Measurements from ENCODE around the gene MOCS1. TPM values are rescaled to one million over a fixed set of nuclear protein-coding genes. Genes with fewer than 3 reads are reported as not detected.

The MOCS1 gene
- total RNA-seq, 4 donors from 2014 or later, result 5.0 to 12.0 (median 8.4) TPM

GRCh38 chr6:39904946-39905639 is 29.2 kb downstream of the MOCS1 start:
- intact Hi-C loops (cut with DNase I), result no loop called here
- no peaks in the 10 kb centered on the region for H3K9me3 ChIP-seq
- H3K36me3 ChIP-seq, result peaks cover 0 to 20% (median 0%) of the 10 kb centered on the region in 3 donors
- TF ChIP-seq POLR2A (IDR thresholded peaks at IDR 0.05) (no peak), CTCF (IDR thresholded peaks at IDR 0.05) (no peak)
- no peak for DNase-seq
- H3K27ac ChIP-seq, result no peak overlapping the region
- no peaks in the 10 kb centered on the region for H3K27me3 ChIP-seq
- 65 to 76% methylated on average over 4 of the region's 4 CpGs for WGBS, 2 donors
- no peak overlapping the region for H3K4me3 ChIP-seq
- H3K4me1 ChIP-seq, result no peaks in the 10 kb centered on the region

GRCh38 chr6:39903656-39904055 is 30.6 kb downstream of the MOCS1 start:
- H3K27ac ChIP-seq, result no peak overlapping the region
- DNase-seq, result no peak
- WGBS, 2 donors, result no CpG with 5 or more reads among the region's 6 CpGs
- H3K36me3 ChIP-seq, result peaks cover 0 to 17% (median 0%) of the 10 kb centered on the region in 3 donors
- TF ChIP-seq CTCF (IDR thresholded peaks at IDR 0.05), result no peak
- TF ChIP-seq POLR2A (IDR thresholded peaks at IDR 0.05), result no peak
- no peaks in the 10 kb centered on the region for H3K4me1 ChIP-seq
- no peaks in the 10 kb centered on the region for H3K9me3 ChIP-seq
- intact Hi-C loops (cut with DNase I), result no loop called here
- H3K4me3 ChIP-seq, result no peak overlapping the region
- H3K27me3 ChIP-seq, result no peaks in the 10 kb centered on the region

- H3K4me3 ChIP-seq, result no peak overlapping the region
- intact Hi-C loops (cut with DNase I), result no loop called here
- peaks cover 0 to 22% (median 0%) of the 10 kb centered on the region in 3 donors for H3K36me3 ChIP-seq
- DNase-seq, result no peak
- TF ChIP-seq POLR2A (IDR thresholded peaks at IDR 0.05) (no peak), CTCF (IDR thresholded peaks at IDR 0.05) (no peak)
- 83 to 100% methylated on average over 1 of the region's 4 CpGs for WGBS, 2 donors
- H3K9me3 ChIP-seq, result no peaks in the 10 kb centered on the region
- H3K27ac ChIP-seq, result no peak overlapping the region
- H3K27me3 ChIP-seq, result no peaks in the 10 kb centered on the region
- H3K4me1 ChIP-seq, result no peaks in the 10 kb centered on the region
These were observed 31.3 kb downstream of the MOCS1 start for GRCh38 chr6:39902786-39903465.

- Histone ChIP-seq H3K4me3 (no peak overlapping the region), H3K27ac (no peak overlapping the region), H3K36me3 (peaks cover 0 to 25% (median 0%) of the 10 kb centered on the region in 3 donors), H3K4me1 (no peaks in the 10 kb centered on the region), H3K9me3 (no peaks in the 10 kb centered on the region), H3K27me3 (no peaks in the 10 kb centered on the region)
- 80 to 86% methylated on average over 1 of the region's 2 CpGs for WGBS, 2 donors
- intact Hi-C loops (cut with DNase I), result no loop called here
- TF ChIP-seq POLR2A (IDR thresholded peaks at IDR 0.05) (no peak), CTCF (IDR thresholded peaks at IDR 0.05) (no peak)
- DNase-seq, result no peak
These were observed 32.1 kb downstream of the MOCS1 start for GRCh38 chr6:39902136-39902535.

GRCh38 chr6:39901670-39902069 is 32.6 kb downstream of the MOCS1 start:
- 87 to 93% methylated on average over 9 to 18 of the region's 19 CpGs for WGBS, 2 donors
- Histone ChIP-seq H3K4me3 (no peak overlapping the region), H3K9me3 (no peaks in the 10 kb centered on the region), H3K27ac (peak overlapping the region in 1 of 4 donors; percentile 14), H3K4me1 (no peaks in the 10 kb centered on the region), H3K36me3 (peaks cover 0 to 21% (median 0%) of the 10 kb centered on the region in 3 donors), H3K27me3 (no peaks in the 10 kb centered on the region)
- TF ChIP-seq CTCF (IDR thresholded peaks at IDR 0.05), result no peak
- no peak for TF ChIP-seq POLR2A (IDR thresholded peaks at IDR 0.05)
- DNase-seq, result no peak
- intact Hi-C loops (cut with DNase I), result no loop called here
